ENCODE data around the gene BBS4. TPM values are rescaled to one million over a fixed set of nuclear protein-coding genes. Genes with fewer than 3 reads are reported as not detected.
"Not testable (repeated sequence)": the region's sequence is repeated elsewhere in the genome, so short reads cannot be mapped to it uniquely, and the experiment has no call there.

Gene BBS4, protein sequence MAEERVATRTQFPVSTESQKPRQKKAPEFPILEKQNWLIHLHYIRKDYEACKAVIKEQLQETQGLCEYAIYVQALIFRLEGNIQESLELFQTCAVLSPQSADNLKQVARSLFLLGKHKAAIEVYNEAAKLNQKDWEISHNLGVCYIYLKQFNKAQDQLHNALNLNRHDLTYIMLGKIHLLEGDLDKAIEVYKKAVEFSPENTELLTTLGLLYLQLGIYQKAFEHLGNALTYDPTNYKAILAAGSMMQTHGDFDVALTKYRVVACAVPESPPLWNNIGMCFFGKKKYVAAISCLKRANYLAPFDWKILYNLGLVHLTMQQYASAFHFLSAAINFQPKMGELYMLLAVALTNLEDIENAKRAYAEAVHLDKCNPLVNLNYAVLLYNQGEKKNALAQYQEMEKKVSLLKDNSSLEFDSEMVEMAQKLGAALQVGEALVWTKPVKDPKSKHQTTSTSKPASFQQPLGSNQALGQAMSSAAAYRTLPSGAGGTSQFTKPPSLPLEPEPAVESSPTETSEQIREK
- 26.9 TPM for polyA plus RNA-seq (2013, experiment 1 of 2)
- 30.6 TPM for polyA plus RNA-seq (2013, experiment 2 of 2)

GRCh38 chr15:72685925-72686794, at the start of gene BBS4, which contains the start of gene HIGD2B:
BBS4 (plus strand) TSS chr15:72686207; CDS start chr15:72686228, 21 bp downstream.
HIGD2B (minus strand) TSS chr15:72686182; CDS start chr15:72676374, 9,808 bp downstream.
- H3K36me3 ChIP-seq (ENCODE audit: control insufficient read depth, insufficient read depth, low read length): no peaks in the 10 kb centered on the region
- no peaks in the 10 kb centered on the region for H3K9me3 ChIP-seq (ENCODE audit: control insufficient read depth, low read length)
- 0 to 1% methylated on average over 32 to 43 of the region's 49 CpGs for WGBS, 2 experiments (ENCODE audit: insufficient coverage in 2 of 2)
- H3K27ac ChIP-seq (ENCODE audit: low read depth, low read length, severe bottlenecking): peak within 1 kb of the TSS; percentile 95
- H3K4me1 ChIP-seq (ENCODE audit: control insufficient read depth, insufficient read depth, low read length, poor library complexity, severe bottlenecking): no peaks in the 10 kb centered on the region
- H3K4me3 ChIP-seq (ENCODE audit: extremely low read depth, insufficient read depth, low read length, poor library complexity, severe bottlenecking): peak within 1 kb of the TSS; percentile 77

- not testable (repeated sequence) for H3K4me1 ChIP-seq (ENCODE audit: control insufficient read depth, insufficient read depth, low read length, poor library complexity, severe bottlenecking); H3K36me3 ChIP-seq (ENCODE audit: control insufficient read depth, insufficient read depth, low read length); H3K9me3 ChIP-seq (ENCODE audit: control insufficient read depth, low read length); H3K27ac ChIP-seq (ENCODE audit: low read depth, low read length, severe bottlenecking)
- peak overlapping the region; percentile 8 for H3K4me3 ChIP-seq (ENCODE audit: extremely low read depth, insufficient read depth, low read length, poor library complexity, severe bottlenecking)
- WGBS, 2 experiments (ENCODE audit: insufficient coverage in 2 of 2): no CpG with 5 or more reads among the region's 43 CpGs
These were observed 49.3 kb upstream of the BBS4 start for GRCh38 chr15:72636519-72637282.

DNA sequence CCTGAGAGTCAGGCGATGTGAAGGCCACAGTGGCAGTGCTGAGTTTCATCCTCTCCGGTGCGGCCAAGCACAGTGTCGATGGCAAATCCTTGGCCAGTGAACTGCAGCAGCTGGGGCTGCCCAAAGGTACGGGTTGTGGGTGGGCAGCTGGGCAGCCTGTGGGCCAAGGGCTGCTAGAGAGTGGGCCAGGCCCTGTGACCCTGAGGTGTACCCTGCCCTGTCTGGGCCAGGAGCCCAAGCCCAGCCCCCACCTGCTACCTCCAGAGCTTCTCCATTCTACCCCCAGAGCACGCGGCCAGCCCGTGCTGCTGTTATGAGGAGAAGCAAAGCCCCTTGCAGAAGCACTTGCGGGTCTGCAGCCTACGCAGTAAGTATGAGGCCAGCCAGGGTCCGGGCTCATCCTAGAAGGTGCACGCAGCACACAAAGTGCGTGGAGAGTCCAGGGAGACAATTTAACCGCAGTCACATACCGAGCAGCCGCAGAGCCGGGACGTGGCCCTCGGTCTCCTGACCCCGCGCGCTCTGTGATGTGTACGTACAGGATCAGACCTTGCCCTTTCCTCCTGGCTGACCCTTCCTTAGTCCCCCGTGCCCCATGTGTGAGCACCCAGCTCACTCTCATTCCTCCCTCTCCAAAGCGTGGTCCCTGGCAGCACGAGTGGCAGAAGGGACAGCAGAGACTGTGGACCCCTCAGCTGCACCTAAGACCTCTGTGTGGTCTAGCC, 46.1 kb upstream of the BBS4 start:
- not testable (repeated sequence) for H3K9me3 ChIP-seq (ENCODE audit: control insufficient read depth, low read length); H3K4me1 ChIP-seq (ENCODE audit: control insufficient read depth, insufficient read depth, low read length, poor library complexity, severe bottlenecking); H3K4me3 ChIP-seq (ENCODE audit: extremely low read depth, insufficient read depth, low read length, poor library complexity, severe bottlenecking); H3K36me3 ChIP-seq (ENCODE audit: control insufficient read depth, insufficient read depth, low read length); H3K27ac ChIP-seq (ENCODE audit: low read depth, low read length, severe bottlenecking)
- WGBS, 2 experiments (ENCODE audit: insufficient coverage in 2 of 2): no CpG with 5 or more reads among the region's 26 CpGs

- H3K4me1 ChIP-seq (ENCODE audit: control insufficient read depth, insufficient read depth, low read length, poor library complexity, severe bottlenecking); H3K9me3 ChIP-seq (ENCODE audit: control insufficient read depth, low read length); H3K27ac ChIP-seq (ENCODE audit: low read depth, low read length, severe bottlenecking); H3K36me3 ChIP-seq (ENCODE audit: control insufficient read depth, insufficient read depth, low read length); H3K4me3 ChIP-seq (ENCODE audit: extremely low read depth, insufficient read depth, low read length, poor library complexity, severe bottlenecking): not testable (repeated sequence)
- WGBS, 2 experiments (ENCODE audit: insufficient coverage in 2 of 2): no CpG with 5 or more reads among the region's 2 CpGs
These were observed 43.7 kb upstream of the BBS4 start for GRCh38 chr15:72642271-72642670.

DNA sequence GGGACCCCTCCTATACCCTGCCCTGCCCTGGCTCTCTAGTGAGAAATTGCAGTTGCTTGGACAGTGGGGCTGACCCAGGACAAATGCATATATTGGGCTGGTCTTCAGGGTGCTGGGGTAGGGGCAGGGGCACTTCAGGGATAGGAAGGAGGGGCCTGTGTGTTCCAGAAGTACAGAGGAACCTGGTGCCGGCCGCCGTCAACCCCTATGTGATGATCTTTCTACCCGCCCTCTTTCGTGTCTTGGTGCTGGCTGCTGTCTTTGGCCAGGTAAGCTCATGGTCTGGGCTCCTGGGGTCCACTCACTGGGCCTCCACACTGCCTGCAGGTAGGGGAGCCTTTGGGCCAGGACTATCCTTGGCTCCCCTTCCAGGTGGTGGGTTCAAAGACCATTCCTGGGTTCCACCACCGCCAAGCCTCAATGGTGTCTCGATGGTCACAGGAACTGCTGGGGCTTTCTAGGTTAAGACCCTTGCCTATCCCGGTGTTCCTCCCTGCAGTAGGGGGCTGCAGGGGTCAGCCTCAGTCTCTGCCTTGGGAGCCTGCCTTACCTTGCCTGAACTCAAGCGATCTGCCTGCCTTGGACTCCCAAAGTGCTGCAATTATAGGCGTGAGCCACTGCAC, 37.3 kb upstream of the BBS4 start:
- H3K36me3 ChIP-seq (ENCODE audit: control insufficient read depth, insufficient read depth, low read length); H3K9me3 ChIP-seq (ENCODE audit: control insufficient read depth, low read length); H3K4me1 ChIP-seq (ENCODE audit: control insufficient read depth, insufficient read depth, low read length, poor library complexity, severe bottlenecking); H3K27ac ChIP-seq (ENCODE audit: low read depth, low read length, severe bottlenecking); H3K4me3 ChIP-seq (ENCODE audit: extremely low read depth, insufficient read depth, low read length, poor library complexity, severe bottlenecking): not testable (repeated sequence)
- WGBS, 2 experiments (ENCODE audit: insufficient coverage in 2 of 2): 100% methylated on average over 2 of the region's 10 CpGs; no CpG with 5 or more reads in 1 of the 2 experiments

GRCh38 chr15:72654397-72654796, 31.6 kb upstream of the BBS4 start, which contains the start of gene GOLGA6B:
GOLGA6B (plus strand) TSS chr15:72654697; CDS start chr15:72654738, 41 bp downstream.
- WGBS, 2 experiments (ENCODE audit: insufficient coverage in 2 of 2): no CpG with 5 or more reads among the region's 7 CpGs

GRCh38 chr15:72656014-72656413, 30.0 kb upstream of the BBS4 start:
- H3K27ac ChIP-seq (ENCODE audit: low read depth, low read length, severe bottlenecking); H3K4me1 ChIP-seq (ENCODE audit: control insufficient read depth, insufficient read depth, low read length, poor library complexity, severe bottlenecking); H3K4me3 ChIP-seq (ENCODE audit: extremely low read depth, insufficient read depth, low read length, poor library complexity, severe bottlenecking); H3K36me3 ChIP-seq (ENCODE audit: control insufficient read depth, insufficient read depth, low read length); H3K9me3 ChIP-seq (ENCODE audit: control insufficient read depth, low read length): not testable (repeated sequence)
- no CpG with 5 or more reads among the region's 3 CpGs for WGBS, 2 experiments (ENCODE audit: insufficient coverage in 2 of 2)

More at GRCh38 chr15:72654397-72654796, 31.6 kb upstream of the BBS4 start, which contains the start of gene GOLGA6B:
- not testable (repeated sequence) for H3K4me1 ChIP-seq (ENCODE audit: control insufficient read depth, insufficient read depth, low read length, poor library complexity, severe bottlenecking); H3K9me3 ChIP-seq (ENCODE audit: control insufficient read depth, low read length); H3K36me3 ChIP-seq (ENCODE audit: control insufficient read depth, insufficient read depth, low read length); H3K27ac ChIP-seq (ENCODE audit: low read depth, low read length, severe bottlenecking); H3K4me3 ChIP-seq (ENCODE audit: extremely low read depth, insufficient read depth, low read length, poor library complexity, severe bottlenecking)

GRCh38 chr15:72661081-72661480, 24.9 kb upstream of the BBS4 start:
- WGBS, 2 experiments (ENCODE audit: insufficient coverage in 2 of 2): 100% methylated on average over 2 of the region's 10 CpGs; no CpG with 5 or more reads in 1 of the 2 experiments
- not testable (repeated sequence) for H3K4me1 ChIP-seq (ENCODE audit: control insufficient read depth, insufficient read depth, low read length, poor library complexity, severe bottlenecking); H3K36me3 ChIP-seq (ENCODE audit: control insufficient read depth, insufficient read depth, low read length); H3K27ac ChIP-seq (ENCODE audit: low read depth, low read length, severe bottlenecking); H3K9me3 ChIP-seq (ENCODE audit: control insufficient read depth, low read length); H3K4me3 ChIP-seq (ENCODE audit: extremely low read depth, insufficient read depth, low read length, poor library complexity, severe bottlenecking)

DNA sequence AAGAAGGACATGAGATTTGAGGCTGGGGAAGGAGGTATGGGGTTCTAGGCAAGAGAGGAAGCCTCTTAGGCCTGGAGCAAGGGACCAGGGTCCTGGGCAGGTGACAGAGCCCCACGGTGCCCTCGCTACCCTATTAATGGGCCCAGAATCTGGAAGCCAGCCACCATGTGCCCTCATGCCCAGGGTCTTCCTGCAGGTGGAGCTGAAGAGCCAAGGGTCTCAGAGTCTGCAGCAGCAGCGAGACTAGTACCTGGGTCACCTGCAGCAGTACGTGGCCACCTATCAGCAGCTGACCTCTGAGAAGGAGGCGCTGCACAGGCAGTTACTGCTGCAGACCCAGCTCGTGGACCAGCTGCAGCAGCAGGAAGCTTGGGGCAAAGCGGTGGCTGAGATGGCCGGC, 22.1 kb upstream of the BBS4 start:
- 90% methylated on average over 2 of the region's 8 CpGs; no CpG with 5 or more reads in 1 of the 2 experiments for WGBS, 2 experiments (ENCODE audit: insufficient coverage in 2 of 2)
- not testable (repeated sequence) for H3K9me3 ChIP-seq (ENCODE audit: control insufficient read depth, low read length); H3K27ac ChIP-seq (ENCODE audit: low read depth, low read length, severe bottlenecking); H3K4me1 ChIP-seq (ENCODE audit: control insufficient read depth, insufficient read depth, low read length, poor library complexity, severe bottlenecking); H3K4me3 ChIP-seq (ENCODE audit: extremely low read depth, insufficient read depth, low read length, poor library complexity, severe bottlenecking); H3K36me3 ChIP-seq (ENCODE audit: control insufficient read depth, insufficient read depth, low read length)

Measured in mesodermal cell (in vitro differentiated cells).